HG03196 (cell line): ENCODE data around the gene TDRD6.
"Not testable (repeated sequence)": the region's sequence is repeated elsewhere in the genome, so short reads cannot be mapped to it uniquely, and the experiment has no call there.

Source experiments
- ATAC-seq: cut with Tn5 transposase; IDR thresholded peaks from one replicate; pipeline ENCODE4 v1.9.1; 2021; ENCODE audit not compliant: unreplicated experiment

The TDRD6 gene

GRCh38 chr6:46741482-46741881, 53.8 kb downstream of the TDRD6 start:
- ATAC-seq = no peak

- ATAC-seq = no peak
These were observed 54.2 kb downstream of the TDRD6 start for GRCh38 chr6:46741910-46742309.

- no peak for ATAC-seq
These were observed 55.9 kb downstream of the TDRD6 start for GRCh38 chr6:46743425-46744158.

GRCh38 chr6:46744159-46744725, 56.6 kb downstream of the TDRD6 start:
- ATAC-seq = not testable (repeated sequence)

- ATAC-seq = no peak
These were observed 58.3 kb downstream of the TDRD6 start for GRCh38 chr6:46745973-46746372.

GRCh38 chr6:46746696-46747095, 59.0 kb downstream of the TDRD6 start, which contains the start of gene ANKRD66:
ANKRD66 (plus strand) TSS chr6:46746933; CDS start chr6:46751949, 5,016 bp downstream.
- no peak for ATAC-seq

- no peak for ATAC-seq
These were observed 61.3 kb downstream of the TDRD6 start for GRCh38 chr6:46748940-46749503.

- no peak for ATAC-seq
These were observed 62.0 kb downstream of the TDRD6 start for GRCh38 chr6:46749731-46750130.

GRCh38 chr6:46751658-46752057, 64.0 kb downstream of the TDRD6 start:
- ATAC-seq = no peak
